H1 (cell line): Measurements from ENCODE around the gene ETFBKMT. TPM values are rescaled to one million over a fixed set of nuclear protein-coding genes. Genes with fewer than 3 reads are reported as not detected.

Source experiments
- CTCF ChIA-PET: fragments of 300-600 bp; sonication (Branson Sonifier 250); formaldehyde crosslinking; loops from one replicate; lab custom pipeline; 2021; ENCODE audit not compliant: partially characterized antibody; lab: Charles Lee
- POLR2A ChIA-PET: fragments of 300-600 bp; sonication (Branson Sonifier 250); formaldehyde crosslinking; loops from one replicate; lab custom pipeline; 2021; ENCODE audit warnings: inconsistent platforms; ENCODE audit not compliant: partially characterized antibody; lab: Charles Lee
- DNase-seq, 2 experiments: peaks; one replicate each; pipeline versions ENCODE4 v3.0.0 to v3.0.0-alpha.2; 2010 to 2022; ENCODE audit warnings: low spot score in 2 of 2, low read depth in 1 of 2, mixed read lengths in 1 of 2
- FAIRE-seq: peaks from 2 replicates; lab custom pipeline; 2011; peaks lifted over from hg19 to GRCh38; lab: Jason Lieb, UNC
- H2AFZ ChIP-seq: 2 replicates; pipeline ENCODE4 v1.8.1; 2012; ENCODE audit warnings: low read length, inconsistent platforms
- H2AK5ac ChIP-seq: 2 replicates; pipeline ENCODE4 v1.6.1; 2013; ENCODE audit warnings: low read depth, low read length
- H2BK120ac ChIP-seq: replicated peaks from 2 replicates; pipeline ENCODE3; 2013; ENCODE audit warnings: low read depth, low read length, inconsistent platforms
- H2BK12ac ChIP-seq: 2 replicates; pipeline ENCODE4 v1.6.1; 2013; ENCODE audit warnings: low read depth, low read length
- H2BK15ac ChIP-seq: 2 replicates; pipeline ENCODE4 v1.6.1; 2013; ENCODE audit warnings: low read length
- H2BK20ac ChIP-seq: 2 replicates; pipeline ENCODE4 v1.6.1; 2013; ENCODE audit warnings: low read length
- H2BK5ac ChIP-seq: 2 replicates; pipeline ENCODE4 v1.6.1; 2013; ENCODE audit warnings: low read depth, low read length
- H3K14ac ChIP-seq: 2 replicates; pipeline ENCODE4 v1.6.1; 2013; ENCODE audit warnings: inconsistent platforms; ENCODE audit not compliant: insufficient read length
- H3K18ac ChIP-seq: 2 replicates; pipeline ENCODE4 v1.6.1; 2013; ENCODE audit warnings: low read length; ENCODE audit errors: extremely low read depth
- H3K23ac ChIP-seq: 2 replicates; pipeline ENCODE4 v1.6.1; 2013; ENCODE audit warnings: inconsistent platforms; ENCODE audit not compliant: insufficient read length
- H3K23me2 ChIP-seq: 2 replicates; pipeline ENCODE4 v1.6.1; 2013; ENCODE audit warnings: low read depth, low read length
- H3K27ac ChIP-seq: 2 replicates; pipeline ENCODE4 v1.6.1; 2011; ENCODE audit warnings: low read depth, low read length, inconsistent platforms
- H3K27me3 ChIP-seq, 4 experiments: replicated peaks in 1 of 4; 1 replicate in 1 of 4; 2 replicates in 3 of 4; pipeline versions ENCODE4 v1.6.1 to v1.8.1; 2011 to 2013; ENCODE audit warnings: low read length in 3 of 4, mild to moderate bottlenecking in 3 of 4, inconsistent platforms in 2 of 4, mixed read lengths in 2 of 4, moderate library complexity in 1 of 4; ENCODE audit not compliant: control insufficient read depth in 3 of 4, insufficient read depth in 3 of 4; ENCODE audit errors: extremely low read depth in 1 of 4
- H3K36me3 ChIP-seq, 4 experiments: 2 replicates each; pipeline versions ENCODE4 v1.6.1 to v1.8.1; 2011 to 2013; ENCODE audit warnings: mild to moderate bottlenecking in 4 of 4, low read length in 3 of 4, moderate library complexity in 2 of 4, control low read depth in 1 of 4, inconsistent platforms in 1 of 4; ENCODE audit not compliant: insufficient read depth in 4 of 4, control insufficient read depth in 2 of 4
- H3K4ac ChIP-seq: replicated peaks from 2 replicates; pipeline ENCODE3; 2013; ENCODE audit warnings: low read length, low read depth, mixed read lengths, inconsistent platforms; ENCODE audit not compliant: insufficient read length
- H3K4me1 ChIP-seq, 4 experiments: replicated peaks in 1 of 4; 1 replicate in 1 of 4; 2 replicates in 3 of 4; pipeline versions ENCODE4 v1.6.1 to v1.8.1; 2011 to 2013; ENCODE audit warnings: low read length in 3 of 4, inconsistent platforms in 2 of 4, mixed read lengths in 1 of 4; ENCODE audit not compliant: insufficient read depth in 4 of 4, control insufficient read depth in 3 of 4
- H3K4me2 ChIP-seq, 2 experiments: 2 replicates each; pipeline versions ENCODE4 v1.6.1 to v1.8.1; 2011 to 2013; ENCODE audit warnings: low read depth in 2 of 2, low read length in 2 of 2, control low read depth in 1 of 2, inconsistent platforms in 1 of 2, mild to moderate bottlenecking in 1 of 2; ENCODE audit not compliant: insufficient read depth in 1 of 2
- H3K4me3 ChIP-seq, 4 experiments: fragments of 200-600, 300-600 bp in 1 of 4; sonication (generic), shearing (Covaris generic), sonication (Bioruptor Twin) in 1 of 4; 2 replicates each; pipeline versions ENCODE4 v1.5.1 to v1.8.1; 2011 to 2016; ENCODE audit warnings: low read length in 4 of 4, low read depth in 3 of 4, control low read depth in 2 of 4, inconsistent platforms in 2 of 4, mild to moderate bottlenecking in 2 of 4, mixed read lengths in 1 of 4, moderate library complexity in 1 of 4; ENCODE audit not compliant: insufficient read depth in 2 of 4; ENCODE audit errors: extremely low read depth in 1 of 4
- H3K56ac ChIP-seq: replicated peaks from 2 replicates; pipeline ENCODE3; 2013; ENCODE audit warnings: low read depth, mild to moderate bottlenecking, mixed read lengths, low read length, inconsistent platforms; ENCODE audit not compliant: insufficient read length
- H3K79me1 ChIP-seq: 2 replicates; pipeline ENCODE4 v1.6.1; 2013; ENCODE audit warnings: low read depth, low read length, control low read depth
- H3K79me2 ChIP-seq, 2 experiments: 2 replicates each; pipeline versions ENCODE4 v1.6.1 to v1.8.1; 2012 to 2013; ENCODE audit warnings: low read length in 2 of 2, mild to moderate bottlenecking in 2 of 2, inconsistent platforms in 1 of 2; ENCODE audit not compliant: insufficient read depth in 2 of 2, control insufficient read depth in 1 of 2
- H3K9ac ChIP-seq, 4 experiments: replicated peaks in 1 of 4; 1 replicate in 1 of 4; 2 replicates in 3 of 4; pipeline versions ENCODE4 v1.6.1 to v1.8.1; 2011 to 2013; ENCODE audit warnings: low read depth in 3 of 4, low read length in 3 of 4, control low read depth in 2 of 4, mild to moderate bottlenecking in 2 of 4, moderate library complexity in 2 of 4, inconsistent platforms in 1 of 4; ENCODE audit errors: extremely low read depth in 1 of 4
- H3K9me3 ChIP-seq, 2 experiments: 2 replicates each; pipeline versions ENCODE4 v1.6.1 to v1.8.1; 2012 to 2013; ENCODE audit warnings: mild to moderate bottlenecking in 2 of 2, moderate library complexity in 2 of 2, control low read depth in 1 of 2, inconsistent platforms in 1 of 2, low read depth in 1 of 2, low read length in 1 of 2, mixed read lengths in 1 of 2; ENCODE audit not compliant: insufficient read depth in 2 of 2
- H4K20me1 ChIP-seq, 2 experiments: replicated peaks in 1 of 2; 2 replicates each; pipeline versions ENCODE3 to v1.8.1; 2011 to 2013; ENCODE audit warnings: inconsistent platforms in 2 of 2, low read length in 2 of 2, mild to moderate bottlenecking in 1 of 2; ENCODE audit not compliant: insufficient read depth in 2 of 2, control insufficient read depth in 1 of 2
- H4K5ac ChIP-seq: 2 replicates; pipeline ENCODE4 v1.6.1; 2013; ENCODE audit warnings: low read length, low read depth, mixed read lengths, inconsistent platforms; ENCODE audit not compliant: insufficient read length
- H4K8ac ChIP-seq: 2 replicates; pipeline ENCODE4 v1.8.0; 2013; ENCODE audit warnings: mild to moderate bottlenecking, moderate library complexity, low read length, inconsistent platforms; ENCODE audit not compliant: insufficient read depth; ENCODE audit errors: extremely low read depth
- H4K91ac ChIP-seq: replicated peaks from 2 replicates; pipeline ENCODE3; 2013; ENCODE audit warnings: low read length, mixed read lengths, inconsistent platforms; ENCODE audit not compliant: insufficient read length
- BRCA1 ChIP-seq: IDR thresholded peaks from 2 replicates; pipeline ENCODE4 v1.6.1; 2012; ENCODE audit warnings: low read depth, low read length, improper control_type of control experiment
- HDAC2 ChIP-seq, 2 experiments: fragments of 300-600 bp in 1 of 2; sonication (generic) in 1 of 2; IDR thresholded peaks; 2 replicates each; pipeline ENCODE4 v1.6.1; 2011 to 2012; ENCODE audit warnings: low read depth in 2 of 2, low read length in 2 of 2, mild to moderate bottlenecking in 2 of 2, moderate library complexity in 2 of 2, borderline replicate concordance in 1 of 2, inconsistent platforms in 1 of 2
- JUND ChIP-seq: IDR thresholded peaks from 2 replicates; pipeline ENCODE4 v1.6.1; 2011; ENCODE audit warnings: mild to moderate bottlenecking, improper control_type of control experiment, low read length
- KDM4A ChIP-seq: IDR thresholded peaks from one replicate; pipeline ENCODE4 v1.7.1; 2012; ENCODE audit warnings: low read depth, mild to moderate bottlenecking, moderate library complexity, low read length, inconsistent platforms; ENCODE audit not compliant: severe bottlenecking
- POLR2A ChIP-seq, 2 experiments: IDR thresholded peaks; 1 replicate in 1 of 2; 2 replicates in 1 of 2; pipeline ENCODE4 v1.6.1; 2011; ENCODE audit warnings: low read depth in 2 of 2, low read length in 2 of 2, mild to moderate bottlenecking in 2 of 2; ENCODE audit errors: control extremely low read depth in 1 of 2
- USF2 ChIP-seq: IDR thresholded peaks from 2 replicates; pipeline ENCODE4 v1.6.1; 2011; ENCODE audit warnings: low read length, improper control_type of control experiment
- WGBS, 2 experiments: shearing (Covaris generic) in 1 of 2; methylation state at CpG; one replicate each; pipeline versions ENCODE4 v1.1.6 to v1.1.7; 2013 to 2015; ENCODE audit warnings: low lambda C conversion rate in 2 of 2, mixed read lengths in 2 of 2, inconsistent platforms in 1 of 2, low coverage in 1 of 2, missing lambda C conversion rate in 1 of 2; ENCODE audit not compliant: insufficient replicate concordance in 2 of 2, insufficient coverage in 1 of 2, insufficient read length in 1 of 2; ENCODE audit errors: extremely low coverage in 1 of 2, missing lambda C conversion rate in 1 of 2; 5-methylcytosine and 5-hydroxymethylcytosine counted together
- polyA plus RNA-seq, 7 experiments: library from polyadenylated mRNA; depleted of rRNA in 3 of 7; stranded (reverse) in 5 of 7; unstranded in 2 of 7; fragments of >200 nt in 5 of 7; fragments of 200-250 nt in 2 of 7; gene quantifications; 1 replicate in 5 of 7; 2 replicates in 1 of 7; 4 replicates in 1 of 7; pipeline versions ENCODE4 v1.2.1 to v1.2.3, GENCODE V29; 2011 to 2013; ENCODE audit warnings: missing spikeins in 2 of 7, mixed read lengths in 2 of 7
- total RNA-seq: library from RNA; stranded (reverse); fragmentation: NEBNext Ultra II Directional; extraction: Animal tissue kit (Norgen Biotek cat#: 25700); gene quantifications from 2 replicates; pipeline ENCODE4 v1.2.1, GENCODE V29; 2021

The ETFBKMT gene
- total and polyA plus RNA-seq, 2 of the 8 experiments (the other 6 are each of a cell fraction or from before 2014, with no cell fraction given), result 0.59 to 1.7 TPM

DNA sequence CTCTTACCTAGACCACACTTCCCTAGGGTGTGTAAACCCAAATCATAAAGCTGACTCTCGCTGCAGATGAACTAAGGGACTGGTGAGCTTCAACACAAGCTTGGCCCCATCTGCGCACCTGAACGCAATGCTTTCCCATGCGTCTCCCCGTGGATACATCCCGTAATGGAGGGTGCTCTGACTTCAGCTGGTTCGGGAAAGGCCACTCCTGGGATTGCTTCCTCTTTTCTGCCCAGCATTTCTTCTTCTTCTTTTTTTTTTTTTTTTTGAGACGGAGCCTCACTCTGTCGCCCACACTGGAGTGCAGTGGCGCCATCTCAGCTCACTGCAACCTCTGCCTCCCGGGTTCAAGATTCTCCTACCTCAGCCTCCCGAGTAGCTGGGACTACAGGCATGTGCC lies 27.7 kb upstream of the ETFBKMT start:
- Histone ChIP-seq H3K79me2 (no peaks in the 10 kb centered on the region), H3K79me1 (no peaks in the 10 kb centered on the region), H2BK20ac (no peak overlapping the region), H3K9ac (no peak overlapping the region), H3K4me2 (no peak overlapping the region), H2BK15ac (no peak overlapping the region), H3K23me2 (no peaks in the 10 kb centered on the region), H4K91ac (no peak overlapping the region), H3K14ac (no peak overlapping the region), H3K18ac (no peak overlapping the region; the same call in 1 of the 2 replicates), H4K5ac (no peak overlapping the region), H2BK5ac (no peak overlapping the region), H3K56ac (no peak overlapping the region), H2AK5ac (no peak overlapping the region), H2BK12ac (no peak overlapping the region), H3K4ac (no peak overlapping the region), H3K23ac (no peak overlapping the region), H4K20me1 (no peaks in the 10 kb centered on the region), H3K36me3 (no peaks in the 10 kb centered on the region), H3K4me1 (no peaks in the 10 kb centered on the region), H4K8ac (no peak overlapping the region), H2AFZ (no peak overlapping the region), H2BK120ac (no peak overlapping the region), H3K9me3 (no peaks in the 10 kb centered on the region), H3K4me3 (no peak overlapping the region), H3K27ac (no peak overlapping the region), H3K27me3 (no peaks in the 10 kb centered on the region)
- DNase-seq (no peak), FAIRE-seq (no peak)
- CTCF ChIA-PET, result interaction anchor here (0.9 to 1.4 kb wide), 4 partner anchors 198 to 230 kb away, joined by 3 to 6 read pairs (median 4); no protein-coding TSS in a partner anchor
- TF ChIP-seq USF2 (no peak), HDAC2 (IDR thresholded peaks at IDR 0.05; ENCODE audit: borderline replicate concordance in 1 of 2, low read depth in 2 of 2, low read length in 2 of 2) (no peak), POLR2A (IDR thresholded peaks at IDR 0.05; ENCODE audit: control extremely low read depth in 1 of 2, low read depth in 2 of 2, low read length in 2 of 2) (no peak), BRCA1 (no peak), JUND (no peak), KDM4A (no peak)
- POLR2A ChIA-PET, result no interaction called here
- 92% methylated on average over 11 of the region's 12 CpGs; no CpG with 5 or more reads in 1 of the 2 experiments for WGBS, 2 experiments
